ENCODE measurements around the gene EPOP. TPM values are rescaled to one million over a fixed set of nuclear protein-coding genes. Genes with fewer than 3 reads are reported as not detected.

The EPOP gene
- total RNA-seq, 1 experiment from 2014 or later: 37.9 TPM

DNA sequence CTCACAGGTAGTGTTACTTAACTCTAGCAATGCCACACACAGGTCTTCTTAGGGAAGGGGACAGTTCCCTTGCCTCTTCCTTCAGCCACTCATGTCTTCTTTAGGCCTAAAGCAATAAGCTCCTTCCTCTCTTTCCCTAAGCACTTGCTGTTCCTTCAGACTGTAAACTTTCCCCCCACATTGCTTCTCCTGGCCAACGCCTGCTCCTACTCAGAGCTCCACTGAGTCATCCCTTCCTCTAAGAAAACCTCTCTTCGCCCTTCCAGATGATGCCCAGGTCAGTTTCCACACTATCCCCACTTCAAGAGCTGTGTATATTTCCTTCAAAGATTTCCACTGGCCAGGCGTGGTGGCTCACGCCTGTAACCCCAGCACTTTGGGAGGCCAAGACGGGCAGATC lies 12.5 kb upstream of the EPOP start:
- H4K20me1 ChIP-seq (ENCODE audit: insufficient read depth): no peaks in the 10 kb centered on the region
- H3K36me3 ChIP-seq (ENCODE audit: control insufficient read depth in 1 of 2, insufficient read depth in 2 of 2, low read length in 2 of 2): no peaks in the 10 kb centered on the region
- ChIA-PET RAD21 (ENCODE audit: low non-redundant PET in 1 of 2, low total read pairs in 2 of 2, uncharacterized antibody in 2 of 2, unreplicated experiment in 2 of 2) (no interaction called here), POLR2A (interaction anchor here (1.2 kb wide), 1 partner anchor 131 kb away, joined by 3 read pairs; no protein-coding TSS in a partner anchor), CTCF (no interaction called here)
- H3K27me3 ChIP-seq (ENCODE audit: insufficient read depth, low read length): no peaks in the 10 kb centered on the region
- no peaks in the 10 kb centered on the region for H3K9me3 ChIP-seq (ENCODE audit: control insufficient read depth in 1 of 2, insufficient read depth in 1 of 2, low read depth in 1 of 2, low read length in 2 of 2)
- no peak overlapping the region for H3K9ac ChIP-seq (ENCODE audit: low read length)
- H3K9me2 ChIP-seq (ENCODE audit: insufficient read depth): no peaks in the 10 kb centered on the region
- ATAC-seq (no peak), DNase-seq (ENCODE audit: low read depth, low spot score) (no peak)
- H2AFZ ChIP-seq (ENCODE audit: low read depth, low read length, poor library complexity, severe bottlenecking): no peak overlapping the region
- H3K4me2 ChIP-seq (ENCODE audit: low read length): no peak overlapping the region
- no peak overlapping the region for H3K27ac ChIP-seq (ENCODE audit: low read depth, low read length)
- no TSS peak for BruUV-seq (replicated peaks)
- intact Hi-C loops (cut with micrococcal nuclease): no loop called here
- TF ChIP-seq RAD21 (IDR thresholded peaks at IDR 0.05; ENCODE audit: low read depth) (no peak), FOSL1 (IDR thresholded peaks at IDR 0.05; ENCODE audit: low read depth) (no peak), ZNF274 (IDR thresholded peaks at IDR 0.05; ENCODE audit: low read depth, low read length) (no peak), ZFX (IDR thresholded peaks at IDR 0.05) (no peak), POLR2A (IDR thresholded peaks at IDR 0.05; ENCODE audit: borderline replicate concordance, extremely low read depth, insufficient read depth, insufficient read length) (no peak)
- no peak overlapping the region for H3K4me3 ChIP-seq (replicated peaks in 1 of 2; ENCODE audit: low read depth in 1 of 2, low read length in 2 of 2)
- peaks cover 0 to 4% of the 10 kb centered on the region in 2 experiments; a peak in 1 of 4 replicates for H3K4me1 ChIP-seq (ENCODE audit: control insufficient read depth in 1 of 2, insufficient read depth in 2 of 2, low read length in 2 of 2)
- H3K79me2 ChIP-seq (ENCODE audit: insufficient read depth, low read length): no peaks in the 10 kb centered on the region

DNA sequence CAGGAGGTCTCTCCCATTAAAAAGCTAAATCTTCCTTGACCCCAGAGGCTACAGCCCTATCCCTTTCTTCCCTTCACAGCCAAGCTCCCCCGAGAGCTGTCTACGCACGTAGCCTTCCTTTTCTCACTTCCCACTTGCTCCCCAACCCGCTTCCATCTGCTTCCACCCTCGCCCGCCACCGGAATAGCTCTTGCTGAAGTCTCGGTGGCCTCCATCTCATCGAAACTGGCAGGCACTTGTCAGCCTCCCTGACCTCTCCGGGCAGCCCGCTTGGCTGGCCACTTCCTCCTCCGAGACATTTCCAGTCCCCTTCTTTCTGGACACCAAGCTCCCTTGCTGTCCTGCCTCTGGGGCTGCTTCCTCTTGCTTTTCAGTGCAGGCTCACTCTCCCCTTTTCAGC lies 10.7 kb upstream of the EPOP start:
- ChIA-PET POLR2A (no interaction called here), CTCF (no interaction called here), RAD21 (ENCODE audit: low non-redundant PET in 1 of 2, low total read pairs in 2 of 2, uncharacterized antibody in 2 of 2, unreplicated experiment in 2 of 2) (no interaction called here)
- no peaks in the 10 kb centered on the region for H3K36me3 ChIP-seq (ENCODE audit: control insufficient read depth in 1 of 2, insufficient read depth in 2 of 2, low read length in 2 of 2)
- H3K9me3 ChIP-seq (ENCODE audit: control insufficient read depth in 1 of 2, insufficient read depth in 1 of 2, low read depth in 1 of 2, low read length in 2 of 2): no peaks in the 10 kb centered on the region
- H2AFZ ChIP-seq (ENCODE audit: low read depth, low read length, poor library complexity, severe bottlenecking): no peak overlapping the region
- H3K79me2 ChIP-seq (ENCODE audit: insufficient read depth, low read length): no peaks in the 10 kb centered on the region
- no peaks in the 10 kb centered on the region for H4K20me1 ChIP-seq (ENCODE audit: insufficient read depth)
- no peak overlapping the region for H3K27ac ChIP-seq (ENCODE audit: low read depth, low read length)
- peaks cover 0 to 4% of the 10 kb centered on the region in 2 experiments; a peak in 1 of 4 replicates for H3K4me1 ChIP-seq (ENCODE audit: control insufficient read depth in 1 of 2, insufficient read depth in 2 of 2, low read length in 2 of 2)
- no TSS peak for BruUV-seq (replicated peaks)
- no peak overlapping the region for H3K9ac ChIP-seq (ENCODE audit: low read length)
- DNase-seq (ENCODE audit: low read depth, low spot score) (no peak), ATAC-seq (no peak)
- intact Hi-C loops (cut with micrococcal nuclease): no loop called here
- no peaks in the 10 kb centered on the region for H3K27me3 ChIP-seq (ENCODE audit: insufficient read depth, low read length)
- no peak overlapping the region for H3K4me2 ChIP-seq (ENCODE audit: low read length)
- no peak overlapping the region for H3K4me3 ChIP-seq (replicated peaks in 1 of 2; ENCODE audit: low read depth in 1 of 2, low read length in 2 of 2)
- H3K9me2 ChIP-seq (ENCODE audit: insufficient read depth): no peaks in the 10 kb centered on the region
- TF ChIP-seq ZFX (IDR thresholded peaks at IDR 0.05): no peak
- TF ChIP-seq FOSL1 (IDR thresholded peaks at IDR 0.05; ENCODE audit: low read depth): no peak
- TF ChIP-seq CEBPB (IDR thresholded peaks at IDR 0.05; ENCODE audit: low read depth): no peak
- no peak for TF ChIP-seq CBX3 (IDR thresholded peaks at IDR 0.05; ENCODE audit: low read depth)
- TF ChIP-seq, protein P1, sequence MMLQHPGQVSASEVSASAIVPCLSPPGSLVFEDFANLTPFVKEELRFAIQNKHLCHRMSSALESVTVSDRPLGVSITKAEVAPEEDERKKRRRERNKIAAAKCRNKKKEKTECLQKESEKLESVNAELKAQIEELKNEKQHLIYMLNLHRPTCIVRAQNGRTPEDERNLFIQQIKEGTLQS (IDR thresholded peaks at IDR 0.05): no peak
- TF ChIP-seq EGR1 (IDR thresholded peaks at IDR 0.05; ENCODE audit: low read depth): no peak
- TF ChIP-seq, protein P2, sequence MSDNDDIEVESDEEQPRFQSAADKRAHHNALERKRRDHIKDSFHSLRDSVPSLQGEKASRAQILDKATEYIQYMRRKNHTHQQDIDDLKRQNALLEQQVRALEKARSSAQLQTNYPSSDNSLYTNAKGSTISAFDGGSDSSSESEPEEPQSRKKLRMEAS (IDR thresholded peaks at IDR 0.05): no peak
- TF ChIP-seq POLR2AphosphoS5 (IDR thresholded peaks at IDR 0.05; ENCODE audit: low read depth, low read length): no peak
- TF ChIP-seq SP1 (IDR thresholded peaks at IDR 0.05; ENCODE audit: low read depth): no peak
- TF ChIP-seq TCF7L2 (IDR thresholded peaks at IDR 0.05; ENCODE audit: borderline replicate concordance, extremely low read depth, insufficient read depth, insufficient read length): no peak
- TF ChIP-seq EZH2 (IDR thresholded peaks at IDR 0.05): no peak
- TF ChIP-seq JUND (IDR thresholded peaks at IDR 0.05): no peak
- TF ChIP-seq, protein P3, sequence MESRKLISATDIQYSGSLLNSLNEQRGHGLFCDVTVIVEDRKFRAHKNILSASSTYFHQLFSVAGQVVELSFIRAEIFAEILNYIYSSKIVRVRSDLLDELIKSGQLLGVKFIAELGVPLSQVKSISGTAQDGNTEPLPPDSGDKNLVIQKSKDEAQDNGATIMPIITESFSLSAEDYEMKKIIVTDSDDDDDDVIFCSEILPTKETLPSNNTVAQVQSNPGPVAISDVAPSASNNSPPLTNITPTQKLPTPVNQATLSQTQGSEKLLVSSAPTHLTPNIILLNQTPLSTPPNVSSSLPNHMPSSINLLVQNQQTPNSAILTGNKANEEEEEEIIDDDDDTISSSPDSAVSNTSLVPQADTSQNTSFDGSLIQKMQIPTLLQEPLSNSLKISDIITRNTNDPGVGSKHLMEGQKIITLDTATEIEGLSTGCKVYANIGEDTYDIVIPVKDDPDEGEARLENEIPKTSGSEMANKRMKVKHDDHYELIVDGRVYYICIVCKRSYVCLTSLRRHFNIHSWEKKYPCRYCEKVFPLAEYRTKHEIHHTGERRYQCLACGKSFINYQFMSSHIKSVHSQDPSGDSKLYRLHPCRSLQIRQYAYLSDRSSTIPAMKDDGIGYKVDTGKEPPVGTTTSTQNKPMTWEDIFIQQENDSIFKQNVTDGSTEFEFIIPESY (IDR thresholded peaks at IDR 0.05; ENCODE audit: extremely low read depth, insufficient replicate concordance, low read length): no peak
- TF ChIP-seq ELF1 (IDR thresholded peaks at IDR 0.05; ENCODE audit: borderline replicate concordance, low read depth): no peak
- TF ChIP-seq SIN3A (IDR thresholded peaks at IDR 0.05; ENCODE audit: low read depth): no peak
- TF ChIP-seq, protein P4, sequence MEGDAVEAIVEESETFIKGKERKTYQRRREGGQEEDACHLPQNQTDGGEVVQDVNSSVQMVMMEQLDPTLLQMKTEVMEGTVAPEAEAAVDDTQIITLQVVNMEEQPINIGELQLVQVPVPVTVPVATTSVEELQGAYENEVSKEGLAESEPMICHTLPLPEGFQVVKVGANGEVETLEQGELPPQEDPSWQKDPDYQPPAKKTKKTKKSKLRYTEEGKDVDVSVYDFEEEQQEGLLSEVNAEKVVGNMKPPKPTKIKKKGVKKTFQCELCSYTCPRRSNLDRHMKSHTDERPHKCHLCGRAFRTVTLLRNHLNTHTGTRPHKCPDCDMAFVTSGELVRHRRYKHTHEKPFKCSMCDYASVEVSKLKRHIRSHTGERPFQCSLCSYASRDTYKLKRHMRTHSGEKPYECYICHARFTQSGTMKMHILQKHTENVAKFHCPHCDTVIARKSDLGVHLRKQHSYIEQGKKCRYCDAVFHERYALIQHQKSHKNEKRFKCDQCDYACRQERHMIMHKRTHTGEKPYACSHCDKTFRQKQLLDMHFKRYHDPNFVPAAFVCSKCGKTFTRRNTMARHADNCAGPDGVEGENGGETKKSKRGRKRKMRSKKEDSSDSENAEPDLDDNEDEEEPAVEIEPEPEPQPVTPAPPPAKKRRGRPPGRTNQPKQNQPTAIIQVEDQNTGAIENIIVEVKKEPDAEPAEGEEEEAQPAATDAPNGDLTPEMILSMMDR (IDR thresholded peaks at IDR 0.05 in 2 of 3, conservative IDR thresholded peaks at IDR 0.05 in 1 of 3; ENCODE audit: borderline replicate concordance in 1 of 3, insufficient read depth in 1 of 3, low read depth in 2 of 3, low read length in 2 of 3): no peak
